Activated CD8-positive, alpha-beta memory T cell treated with anti-CD3 and anti-CD28 coated beads for 48 hours (primary cell): Measurements from ENCODE around the gene CXXC5.

Experiments used
- DNase-seq, 3 experiments: peaks; one replicate each; pipeline ENCODE4 v3.0.0-alpha.2; 2020; ENCODE audit warnings: low read depth in 2 of 3, low spot score in 2 of 3

CXXC5 gene

DNA sequence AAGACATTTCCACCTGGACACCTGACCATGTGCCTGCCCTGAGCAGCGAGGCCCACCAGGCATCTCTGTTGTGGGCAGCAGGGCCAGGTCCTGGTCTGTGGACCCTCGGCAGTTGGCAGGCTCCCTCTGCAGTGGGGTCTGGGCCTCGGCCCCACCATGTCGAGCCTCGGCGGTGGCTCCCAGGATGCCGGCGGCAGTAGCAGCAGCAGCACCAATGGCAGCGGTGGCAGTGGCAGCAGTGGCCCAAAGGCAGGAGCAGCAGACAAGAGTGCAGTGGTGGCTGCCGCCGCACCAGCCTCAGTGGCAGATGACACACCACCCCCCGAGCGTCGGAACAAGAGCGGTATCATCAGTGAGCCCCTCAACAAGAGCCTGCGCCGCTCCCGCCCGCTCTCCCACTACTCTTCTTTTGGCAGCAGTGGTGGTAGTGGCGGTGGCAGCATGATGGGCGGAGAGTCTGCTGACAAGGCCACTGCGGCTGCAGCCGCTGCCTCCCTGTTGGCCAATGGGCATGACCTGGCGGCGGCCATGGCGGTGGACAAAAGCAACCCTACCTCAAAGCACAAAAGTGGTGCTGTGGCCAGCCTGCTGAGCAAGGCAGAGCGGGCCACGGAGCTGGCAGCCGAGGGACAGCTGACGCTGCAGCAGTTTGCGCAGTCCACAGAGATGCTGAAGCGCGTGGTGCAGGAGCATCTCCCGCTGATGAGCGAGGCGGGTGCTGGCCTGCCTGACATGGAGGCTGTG lies 32.4 kb downstream of the CXXC5 start:
- DNase-seq, result no peak

DNA sequence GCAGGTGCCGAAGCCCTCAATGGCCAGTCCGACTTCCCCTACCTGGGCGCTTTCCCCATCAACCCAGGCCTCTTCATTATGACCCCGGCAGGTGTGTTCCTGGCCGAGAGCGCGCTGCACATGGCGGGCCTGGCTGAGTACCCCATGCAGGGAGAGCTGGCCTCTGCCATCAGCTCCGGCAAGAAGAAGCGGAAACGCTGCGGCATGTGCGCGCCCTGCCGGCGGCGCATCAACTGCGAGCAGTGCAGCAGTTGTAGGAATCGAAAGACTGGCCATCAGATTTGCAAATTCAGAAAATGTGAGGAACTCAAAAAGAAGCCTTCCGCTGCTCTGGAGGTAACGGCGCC lies 32.9 kb downstream of the CXXC5 start:
- no peak for DNase-seq

DNA sequence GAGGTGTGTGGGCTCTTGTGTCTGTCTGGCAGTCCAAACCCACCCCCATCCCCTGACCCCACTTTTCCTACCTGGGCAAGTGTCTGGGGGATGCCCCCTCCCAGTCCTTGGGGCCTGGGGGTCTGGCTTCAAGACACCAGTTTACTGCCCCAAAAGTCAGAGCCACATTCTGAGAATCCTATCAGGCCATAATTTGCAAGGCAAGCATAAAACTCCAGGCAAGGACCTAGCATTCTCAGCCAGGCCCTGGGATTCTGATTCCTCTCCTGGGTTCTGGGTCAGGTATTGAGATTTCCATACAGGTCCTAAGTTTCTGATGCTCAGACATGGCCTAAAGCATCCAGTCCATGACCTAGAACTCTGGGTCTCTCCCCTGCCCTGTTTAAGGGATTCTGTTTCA lies 33.3 kb downstream of the CXXC5 start:
- DNase-seq, result no peak

DNA sequence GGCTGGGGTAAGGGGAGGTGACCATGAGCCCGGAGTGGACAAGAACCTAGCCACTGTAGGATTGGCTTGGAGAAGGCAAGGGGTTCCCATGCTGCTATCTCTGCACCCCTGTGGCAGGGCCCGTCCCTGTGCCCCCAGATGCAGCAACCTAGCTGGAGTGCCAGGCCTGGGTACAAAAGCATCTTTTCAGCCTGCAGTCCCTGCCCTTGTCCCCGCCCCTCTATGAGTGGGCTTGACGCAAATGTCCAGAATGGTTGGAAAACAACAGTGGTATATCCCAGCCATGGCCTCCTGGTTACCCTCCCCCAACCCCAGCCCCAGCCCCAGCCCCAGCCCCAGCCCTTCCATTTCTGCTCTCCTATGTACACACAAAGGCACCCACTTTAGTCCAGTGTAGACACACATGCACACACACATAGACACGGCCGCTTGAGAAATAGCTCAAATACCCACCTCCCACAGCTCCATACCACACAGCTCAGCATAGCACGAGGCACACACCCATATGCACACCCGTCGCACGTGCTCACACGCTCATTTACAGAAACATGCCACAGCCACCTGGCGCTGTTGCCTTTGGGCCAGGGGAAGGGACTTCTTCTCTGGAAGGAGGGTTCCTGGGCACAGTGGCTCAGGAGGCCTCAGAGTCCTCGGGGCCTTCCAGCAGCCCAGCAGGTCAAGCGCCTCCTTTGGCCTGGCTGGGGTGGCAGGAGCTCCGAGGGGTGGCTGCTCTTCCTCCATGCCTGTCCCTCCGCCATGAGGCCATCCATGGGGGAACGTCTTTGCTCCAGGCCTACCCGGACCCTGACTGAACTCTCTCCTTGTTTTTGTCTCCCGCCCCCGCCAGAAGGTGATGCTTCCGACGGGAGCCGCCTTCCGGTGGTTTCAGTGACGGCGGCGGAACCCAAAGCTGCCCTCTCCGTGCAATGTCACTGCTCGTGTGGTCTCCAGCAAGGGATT lies 34.1 kb downstream of the CXXC5 start:
- DNase-seq, result no peak

DNA sequence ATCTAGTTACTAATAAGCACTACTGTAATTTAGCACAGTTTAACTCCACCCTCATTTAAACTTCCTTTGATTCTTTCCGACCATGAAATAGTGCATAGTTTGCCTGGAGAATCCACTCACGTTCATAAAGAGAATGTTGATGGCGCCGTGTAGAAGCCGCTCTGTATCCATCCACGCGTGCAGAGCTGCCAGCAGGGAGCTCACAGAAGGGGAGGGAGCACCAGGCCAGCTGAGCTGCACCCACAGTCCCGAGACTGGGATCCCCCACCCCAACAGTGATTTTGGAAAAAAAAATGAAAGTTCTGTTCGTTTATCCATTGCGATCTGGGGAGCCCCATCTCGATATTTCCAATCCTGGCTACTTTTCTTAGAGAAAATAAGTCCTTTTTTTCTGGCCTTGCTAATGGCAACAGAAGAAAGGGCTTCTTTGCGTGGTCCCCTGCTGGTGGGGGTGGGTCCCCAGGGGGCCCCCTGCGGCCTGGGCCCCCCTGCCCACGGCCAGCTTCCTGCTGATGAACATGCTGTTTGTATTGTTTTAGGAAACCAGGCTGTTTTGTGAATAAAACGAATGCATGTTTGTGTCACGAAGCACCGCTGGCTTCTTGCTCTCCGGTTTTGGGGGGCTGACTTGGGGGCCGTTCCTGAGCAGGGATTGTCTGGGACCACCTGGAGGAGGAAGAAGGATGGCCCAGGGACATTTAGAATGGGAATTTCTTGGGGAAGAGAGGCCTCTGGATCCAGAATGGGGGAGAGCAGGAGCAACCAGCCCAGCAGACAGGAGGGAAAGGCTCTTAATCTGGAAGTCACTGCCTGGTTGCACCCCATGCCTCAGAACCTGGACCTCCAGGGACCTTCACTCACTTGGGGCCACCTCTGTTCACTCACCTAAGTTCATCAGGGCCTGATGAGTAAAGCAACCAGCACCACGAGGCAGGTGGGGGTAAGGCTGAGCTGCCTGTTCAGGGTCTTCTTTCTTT lies 35.4 kb downstream of the CXXC5 start:
- DNase-seq, result no peak

DNA sequence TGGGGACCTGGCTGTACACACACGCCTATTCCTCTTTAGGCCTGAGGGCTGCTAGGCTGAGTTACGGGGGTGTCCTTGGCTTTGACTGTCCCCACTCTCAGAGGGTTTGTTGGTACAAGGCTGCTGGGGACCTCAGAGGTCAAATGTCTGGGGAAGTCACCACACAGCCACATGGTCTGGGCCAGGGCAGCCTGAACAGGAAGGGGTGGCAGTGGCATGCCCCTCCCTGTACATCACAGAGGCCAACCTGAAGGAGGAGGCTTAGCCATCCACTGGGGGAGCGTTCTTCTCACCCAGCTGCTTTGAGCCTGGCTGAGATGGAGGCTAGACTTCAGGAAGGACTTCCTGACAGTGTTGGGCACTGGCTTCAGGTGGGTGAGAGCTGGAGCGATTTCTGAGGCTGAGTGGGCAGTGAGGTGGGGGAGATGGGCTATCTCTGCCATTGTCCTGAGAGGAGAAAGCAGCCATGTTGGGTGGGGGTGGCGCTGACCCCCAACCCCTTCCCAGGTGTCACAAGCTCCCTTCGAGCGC lies 36.3 kb downstream of the CXXC5 start:
- DNase-seq, result no peak

DNA sequence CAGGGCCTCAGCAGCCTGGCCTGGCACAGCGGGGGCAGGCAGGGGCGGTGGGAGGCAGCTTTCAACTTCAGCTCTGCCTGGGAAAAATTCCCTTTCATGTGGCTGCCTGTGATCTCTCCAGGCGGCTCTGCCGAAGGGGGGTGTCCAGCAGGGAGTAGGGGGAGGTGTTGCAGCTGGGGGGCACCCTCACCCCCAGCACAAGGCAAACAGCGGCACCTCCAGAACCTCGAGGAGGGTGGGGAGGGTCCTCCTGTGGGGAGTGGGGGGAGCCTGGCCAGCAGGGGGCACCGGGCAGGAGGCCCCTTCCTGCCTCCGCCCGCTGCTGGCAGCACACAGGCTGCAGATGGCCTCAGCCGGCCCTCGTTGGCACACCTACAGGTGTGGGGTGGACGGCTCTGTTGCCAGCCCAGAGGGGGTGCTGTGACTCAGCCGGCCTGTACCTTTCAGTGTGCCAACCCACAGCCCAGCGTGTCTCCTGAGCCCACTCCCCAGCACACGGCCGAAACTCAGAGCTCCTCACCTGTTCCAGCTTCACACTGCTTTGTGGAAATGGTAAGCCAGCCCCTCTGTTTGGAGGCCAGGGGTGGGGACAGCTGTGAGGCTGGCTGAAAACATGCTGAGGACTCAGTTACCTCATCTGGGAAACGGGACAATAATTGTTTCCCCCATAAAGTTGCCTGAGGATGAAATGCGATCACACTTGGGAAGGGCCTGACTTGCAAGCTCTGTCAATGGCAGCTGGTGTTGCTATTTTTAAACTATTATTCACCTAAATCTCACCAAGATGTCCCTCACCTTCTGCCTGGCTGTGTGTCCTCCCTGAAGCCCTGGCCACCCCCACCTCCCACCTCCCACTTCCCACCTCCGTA lies 37.0 kb downstream of the CXXC5 start:
- no peak for DNase-seq

DNA sequence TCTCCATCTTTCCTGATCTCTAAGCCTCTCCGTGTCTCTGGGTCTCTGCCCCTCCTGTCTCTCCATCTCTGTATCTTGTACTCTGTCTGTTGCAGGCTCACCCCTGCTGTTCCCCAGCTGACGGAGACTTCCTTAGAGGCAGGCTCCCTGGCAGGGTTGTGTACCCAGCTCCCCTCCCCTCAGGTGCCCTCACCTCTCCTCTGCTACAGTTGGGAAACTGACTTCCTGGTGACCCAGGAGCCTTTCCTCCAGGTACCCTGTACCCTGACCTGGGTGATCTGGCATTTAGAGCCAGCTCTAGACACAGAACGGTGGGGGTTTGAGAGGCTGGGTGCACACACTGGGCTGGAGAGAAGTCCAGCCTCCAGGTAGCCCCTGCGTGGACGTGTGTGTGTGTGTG lies 37.7 kb downstream of the CXXC5 start:
- DNase-seq, result no peak

DNA sequence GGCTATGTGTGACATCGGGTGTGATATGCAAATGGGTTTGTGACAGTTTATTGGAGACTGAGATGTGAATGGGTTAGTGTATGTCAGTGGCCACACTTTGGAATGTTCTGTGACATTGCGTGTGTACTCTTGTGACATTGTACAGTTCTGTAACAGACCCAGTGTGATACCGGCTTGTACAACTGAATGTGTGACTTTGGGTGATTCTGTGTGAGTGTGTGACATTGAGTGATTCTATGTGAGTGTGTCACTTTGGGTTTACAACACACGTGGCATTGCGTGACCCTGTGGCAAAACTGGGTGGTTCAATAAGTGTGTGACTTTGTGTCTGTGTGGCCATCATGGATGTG lies 38.2 kb downstream of the CXXC5 start:
- no peak for DNase-seq

DNA sequence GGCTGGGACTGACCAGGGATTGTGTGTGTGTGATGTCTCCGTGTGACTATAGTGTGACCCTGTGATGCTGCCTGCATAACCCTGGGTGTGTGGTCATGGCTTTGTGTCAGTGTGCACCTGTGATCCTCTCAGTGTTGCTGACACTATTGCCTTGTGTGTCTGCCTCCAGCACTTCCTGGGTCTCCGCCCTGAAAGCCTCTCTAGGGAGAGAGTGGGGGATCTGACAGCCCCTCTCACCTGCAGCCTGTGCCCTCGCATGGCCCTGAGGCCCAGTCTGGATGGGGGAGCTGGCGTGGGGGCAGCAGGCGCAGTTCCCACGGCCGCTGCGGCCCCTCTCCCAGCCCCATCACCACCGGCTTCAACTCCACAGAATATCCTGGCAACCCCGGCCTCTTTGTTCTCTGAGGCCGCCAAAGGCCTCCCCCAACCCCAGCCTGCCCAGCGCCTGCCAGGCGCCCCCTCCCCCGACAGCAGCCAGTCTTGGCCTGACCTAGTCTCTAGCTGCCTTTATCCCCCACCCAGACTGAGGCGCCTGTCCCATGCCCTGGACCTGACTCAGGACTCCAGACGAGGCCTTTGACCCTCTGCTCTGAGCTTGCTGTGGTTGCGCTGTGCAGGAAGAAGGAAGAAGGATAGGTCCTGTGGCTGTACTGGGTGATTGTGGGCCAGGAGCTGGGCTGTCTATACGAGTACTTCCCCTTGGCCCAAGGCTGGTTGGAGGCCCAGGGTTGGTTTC lies 38.7 kb downstream of the CXXC5 start:
- no peak for DNase-seq

DNA sequence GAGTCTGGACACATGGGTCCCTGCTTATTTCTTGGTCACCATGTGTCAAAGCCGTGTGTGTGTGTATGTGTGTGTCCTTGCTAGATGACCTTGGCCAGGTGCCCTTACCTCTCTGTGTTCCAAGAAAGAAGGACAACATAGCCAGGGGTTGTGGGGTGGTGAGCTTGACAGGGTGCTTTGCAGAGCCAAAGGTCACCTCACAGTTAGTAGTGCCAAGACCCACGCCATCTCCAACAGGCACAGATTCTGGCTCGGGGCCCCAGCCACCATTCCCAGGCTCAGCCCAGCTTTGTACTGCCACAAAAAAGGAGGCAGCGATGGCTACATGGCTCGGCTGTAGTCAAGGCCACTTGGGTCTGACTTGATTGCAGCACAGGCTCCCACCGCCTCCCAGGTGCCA lies 39.5 kb downstream of the CXXC5 start:
- DNase-seq, result no peak

DNA sequence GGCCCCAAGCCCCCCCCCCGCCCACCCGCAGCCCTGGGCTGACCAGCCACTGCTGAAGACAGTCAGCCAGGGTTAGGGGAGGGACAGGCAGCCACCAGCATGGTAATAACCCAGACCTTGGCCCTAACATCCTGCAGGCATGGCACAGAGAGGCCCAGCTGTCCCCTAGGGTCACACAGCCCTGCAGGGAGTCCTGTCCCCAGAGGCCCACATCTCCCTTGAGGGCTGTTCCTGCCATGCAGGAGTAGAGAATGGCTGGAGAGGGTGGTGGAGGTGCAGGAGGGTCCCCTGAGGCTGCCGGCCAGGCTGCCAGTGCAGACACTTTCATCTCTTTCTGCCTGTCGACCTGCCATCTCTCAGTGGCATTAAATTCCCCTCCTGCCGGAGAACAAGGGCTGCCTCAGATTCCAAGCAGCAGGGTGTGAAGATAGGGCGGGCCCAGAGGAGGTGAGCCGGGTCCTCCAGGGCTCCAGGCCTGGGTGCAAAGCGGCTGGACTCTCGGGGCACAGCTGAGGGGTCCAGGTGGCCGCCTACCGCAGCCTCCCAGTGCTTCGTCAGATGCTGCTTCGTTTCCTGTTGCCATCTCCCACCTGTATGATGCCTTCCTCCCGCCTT lies 40.0 kb downstream of the CXXC5 start:
- DNase-seq, result no peak

DNA sequence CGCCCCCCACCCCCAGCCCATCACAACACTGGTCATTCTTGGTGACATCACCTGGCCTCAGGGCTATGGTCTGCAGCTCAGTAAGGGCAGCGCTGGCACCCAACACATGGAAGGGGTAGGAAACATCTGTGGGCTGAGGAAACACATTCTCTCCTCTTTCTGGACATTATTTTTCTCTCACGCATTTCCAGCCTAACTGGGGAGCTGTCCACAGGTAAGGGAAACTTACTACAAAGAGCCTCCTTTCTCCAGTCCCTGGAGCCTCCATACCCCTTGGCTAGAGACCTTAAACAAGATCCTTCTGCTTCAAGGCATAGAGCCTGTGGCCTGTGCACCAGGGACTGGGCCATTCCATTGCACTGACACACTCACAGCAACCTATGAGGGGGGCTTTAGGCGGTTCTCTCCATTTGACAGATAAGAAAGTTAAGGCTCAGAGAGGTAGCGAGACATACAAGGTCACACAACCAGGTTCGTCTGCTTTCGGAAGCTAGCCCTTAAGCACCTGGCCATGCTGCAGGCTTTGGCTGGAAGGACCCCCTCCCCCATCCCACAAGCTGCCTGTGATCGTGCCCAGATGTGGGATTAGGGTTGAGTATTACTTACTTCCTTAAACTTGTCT lies 40.7 kb downstream of the CXXC5 start:
- DNase-seq, result no peak

DNA sequence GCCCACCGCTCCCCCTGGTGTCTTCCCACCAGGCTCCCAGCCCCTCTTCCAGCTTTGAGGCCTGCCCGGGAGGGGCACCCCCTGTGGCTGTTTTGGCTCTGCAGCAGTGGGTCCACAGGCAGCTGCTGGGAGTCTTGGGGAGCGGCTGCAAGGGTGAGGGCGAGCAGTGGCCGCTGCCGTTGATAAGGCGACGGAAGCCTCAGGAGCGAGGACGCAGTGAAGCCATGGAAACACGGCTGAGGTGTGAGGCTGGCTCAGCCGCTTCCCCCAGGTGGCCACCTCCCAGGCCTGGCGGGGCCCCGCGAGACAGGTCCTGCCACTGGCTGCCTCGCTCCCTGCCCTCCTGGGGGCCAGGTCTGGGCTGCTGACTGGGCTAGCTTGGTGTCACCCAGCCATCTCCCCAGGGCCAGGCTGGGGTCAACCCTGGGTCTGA lies 41.5 kb downstream of the CXXC5 start:
- no peak for DNase-seq

DNA sequence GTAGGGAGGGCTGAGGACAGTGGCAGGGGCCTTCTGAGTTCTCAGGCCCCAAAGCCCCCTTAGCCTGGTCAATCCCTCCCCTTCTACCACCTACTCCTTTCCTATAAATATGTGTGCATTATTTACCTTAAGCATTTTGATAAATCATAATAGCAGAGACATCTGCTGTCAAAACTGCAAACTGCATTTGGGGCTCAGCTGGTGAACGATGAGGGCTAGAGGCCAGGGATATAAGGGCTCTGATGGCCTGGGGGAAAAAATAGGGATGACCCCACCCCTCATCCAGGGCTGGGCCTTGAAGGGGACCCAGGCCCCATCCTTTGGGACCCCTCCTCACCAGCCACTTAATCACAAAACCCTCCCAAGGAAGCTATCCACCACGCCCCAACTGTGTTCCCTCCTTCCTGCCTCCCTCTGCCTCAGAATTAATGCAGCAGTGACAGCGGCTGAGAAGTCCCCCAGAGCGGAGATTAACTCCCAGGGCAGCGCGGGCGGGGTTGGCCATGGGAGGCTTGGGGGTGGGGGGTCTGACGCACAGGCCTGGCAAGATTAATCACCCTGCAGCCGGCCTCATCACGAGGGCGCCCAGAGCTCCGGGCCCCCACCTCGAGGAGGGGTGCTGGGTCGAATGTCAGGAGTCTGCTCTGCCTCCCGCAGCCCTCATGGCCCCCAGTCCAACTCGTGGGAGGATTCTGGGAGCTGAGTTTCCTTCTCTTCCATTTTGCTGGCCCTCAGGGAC lies 42.1 kb downstream of the CXXC5 start:
- DNase-seq, result no peak

DNA sequence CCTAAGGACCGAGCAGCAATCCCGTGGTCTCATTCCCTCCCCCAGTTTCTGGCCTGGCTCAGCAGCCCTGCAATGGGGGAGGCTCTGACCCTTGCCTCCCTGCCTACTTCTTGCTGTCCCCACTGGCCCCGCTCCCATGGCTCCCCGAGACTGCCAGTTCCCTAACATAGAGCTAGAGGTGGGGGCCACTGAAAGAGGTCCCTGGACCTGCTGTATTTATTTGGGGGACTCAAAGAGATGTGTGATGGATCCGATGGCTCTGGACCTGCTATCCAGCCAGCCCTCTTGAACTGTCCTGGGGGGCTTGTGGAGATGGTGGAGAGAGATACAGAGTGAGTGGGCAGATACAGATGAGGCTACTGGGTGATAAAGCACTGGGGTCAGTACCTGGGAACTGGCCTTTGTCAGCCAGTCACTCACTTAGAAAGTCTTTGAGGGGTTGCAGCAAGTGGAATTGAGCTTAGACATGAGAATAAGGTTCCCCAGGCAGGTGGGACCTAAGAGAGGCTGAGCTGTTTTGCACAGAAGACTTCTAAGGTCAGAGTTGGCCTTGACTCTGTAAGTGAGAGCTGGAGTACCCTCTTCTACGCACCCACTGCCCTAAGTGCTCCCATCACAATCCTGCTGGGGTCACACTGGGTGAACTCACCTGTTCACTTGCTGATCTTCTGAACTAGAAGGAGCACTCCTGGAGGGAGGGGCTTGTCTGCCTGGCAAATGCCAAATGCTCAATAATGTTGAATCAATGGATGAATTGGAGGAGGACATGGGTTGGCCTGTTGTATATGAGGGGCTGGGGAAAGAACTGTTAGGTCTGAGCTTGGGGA lies 42.9 kb downstream of the CXXC5 start:
- DNase-seq, result no peak

DNA sequence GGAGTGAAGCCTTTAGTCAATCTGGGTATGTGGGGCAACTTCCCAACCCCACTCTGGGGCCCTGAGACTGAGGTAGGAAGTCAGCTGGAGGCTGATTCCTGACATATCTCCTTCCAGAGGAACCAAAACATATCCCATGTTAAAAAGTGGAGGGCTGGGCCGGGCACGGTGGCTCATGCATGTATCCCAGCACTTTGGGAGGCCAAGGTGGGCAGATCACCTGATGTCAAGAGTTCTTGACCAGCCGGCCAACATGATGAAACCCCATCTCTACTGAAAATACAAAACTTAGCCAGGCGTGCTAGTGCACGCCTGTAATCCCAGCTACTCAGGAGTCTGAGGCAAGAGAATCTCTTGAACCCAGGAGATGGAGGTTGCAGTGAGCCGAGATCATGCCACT lies 44.0 kb downstream of the CXXC5 start:
- no peak for DNase-seq
